Measurements from ENCODE around the gene ZBTB38. TPM values are rescaled to one million over a fixed set of nuclear protein-coding genes. Genes with fewer than 3 reads are reported as not detected.

Gene ZBTB38
- total RNA-seq, 1 donor from 2014 or later, result 25.8 TPM

GRCh38 chr3:141373232-141373631 lies 4.9 kb downstream of the ZBTB38 start:
- Mint-ChIP-seq H3K27me3 (peaks cover 3% of the 10 kb centered on the region), H3K4me3 (ENCODE audit: low read depth) (no peak overlapping the region), H3K36me3 (ENCODE audit: insufficient read depth) (peaks cover 3% of the 10 kb centered on the region), H3K4me1 (ENCODE audit: low read depth) (peaks cover 18% of the 10 kb centered on the region), H3K27ac (no peak overlapping the region), H3K9me3 (ENCODE audit: low read depth) (no peaks in the 10 kb centered on the region)
- TF ChIP-seq CTCF (IDR thresholded peaks at IDR 0.05; ENCODE audit: unreplicated experiment), result no peak
- DNase-seq (ENCODE audit: low spot score, unreplicated experiment), result no peak

GRCh38 chr3:141373768-141374526 lies 5.6 kb downstream of the ZBTB38 start:
- Mint-ChIP-seq H3K4me1 (ENCODE audit: low read depth) (peaks cover 13% of the 10 kb centered on the region), H3K4me3 (ENCODE audit: low read depth) (no peak overlapping the region), H3K27me3 (peaks cover 3% of the 10 kb centered on the region), H3K27ac (no peak overlapping the region), H3K9me3 (ENCODE audit: low read depth) (no peaks in the 10 kb centered on the region), H3K36me3 (ENCODE audit: insufficient read depth) (peaks cover 3% of the 10 kb centered on the region)
- no peak for DNase-seq (ENCODE audit: low spot score, unreplicated experiment)
- no peak for TF ChIP-seq CTCF (IDR thresholded peaks at IDR 0.05; ENCODE audit: unreplicated experiment)

GRCh38 chr3:141375381-141376301 lies 7.3 kb downstream of the ZBTB38 start:
- Mint-ChIP-seq H3K4me1 (ENCODE audit: low read depth) (peaks cover 10% of the 10 kb centered on the region), H3K27ac (no peak overlapping the region), H3K27me3 (peaks cover 3% of the 10 kb centered on the region), H3K4me3 (ENCODE audit: low read depth) (no peak overlapping the region), H3K9me3 (ENCODE audit: low read depth) (no peaks in the 10 kb centered on the region), H3K36me3 (ENCODE audit: insufficient read depth) (peaks cover 3% of the 10 kb centered on the region)
- TF ChIP-seq CTCF (IDR thresholded peaks at IDR 0.05; ENCODE audit: unreplicated experiment), result no peak
- no peak for DNase-seq (ENCODE audit: low spot score, unreplicated experiment)

GRCh38 chr3:141377377-141377776 lies 9.1 kb downstream of the ZBTB38 start:
- no peak overlapping the region for H3K4me3 Mint-ChIP-seq (ENCODE audit: low read depth)
- DNase-seq (ENCODE audit: low spot score, unreplicated experiment), result no peak
- peaks cover 4% of the 10 kb centered on the region for H3K4me1 Mint-ChIP-seq (ENCODE audit: low read depth)
- no peak for TF ChIP-seq CTCF (IDR thresholded peaks at IDR 0.05; ENCODE audit: unreplicated experiment)
- H3K9me3 Mint-ChIP-seq (ENCODE audit: low read depth), result no peaks in the 10 kb centered on the region
- H3K27me3 Mint-ChIP-seq, result peaks cover 3% of the 10 kb centered on the region
- no peak overlapping the region for H3K27ac Mint-ChIP-seq
- H3K36me3 Mint-ChIP-seq (ENCODE audit: insufficient read depth), result peaks cover 3% of the 10 kb centered on the region

GRCh38 chr3:141378556-141378955 lies 10.3 kb downstream of the ZBTB38 start:
- H3K27ac Mint-ChIP-seq, result no peak overlapping the region
- TF ChIP-seq CTCF (IDR thresholded peaks at IDR 0.05; ENCODE audit: unreplicated experiment), result no peak
- H3K4me3 Mint-ChIP-seq (ENCODE audit: low read depth), result no peak overlapping the region
- peaks cover 5% of the 10 kb centered on the region for H3K36me3 Mint-ChIP-seq (ENCODE audit: insufficient read depth)
- H3K4me1 Mint-ChIP-seq (ENCODE audit: low read depth), result peaks cover 8% of the 10 kb centered on the region
- H3K9me3 Mint-ChIP-seq (ENCODE audit: low read depth), result no peaks in the 10 kb centered on the region
- DNase-seq (ENCODE audit: low spot score, unreplicated experiment), result no peak
- peaks cover 3% of the 10 kb centered on the region for H3K27me3 Mint-ChIP-seq

Measured in progenitor cell of endocrine pancreas (in vitro differentiated cells).